Measurements from ENCODE around the gene RNU1-2. TPM values are rescaled to one million over a fixed set of nuclear protein-coding genes. Genes with fewer than 3 reads are reported as not detected.
A peak's percentile ranks its signal among the peaks of the same experiment; 100 is the strongest.
"Not testable (repeated sequence)": the region's sequence is repeated elsewhere in the genome, so short reads cannot be mapped to it uniquely, and the experiment has no call there.

The RNU1-2 gene
- total and polyA plus RNA-seq, 2 donors = 17,380 TPM; not detected in 1

DNA sequence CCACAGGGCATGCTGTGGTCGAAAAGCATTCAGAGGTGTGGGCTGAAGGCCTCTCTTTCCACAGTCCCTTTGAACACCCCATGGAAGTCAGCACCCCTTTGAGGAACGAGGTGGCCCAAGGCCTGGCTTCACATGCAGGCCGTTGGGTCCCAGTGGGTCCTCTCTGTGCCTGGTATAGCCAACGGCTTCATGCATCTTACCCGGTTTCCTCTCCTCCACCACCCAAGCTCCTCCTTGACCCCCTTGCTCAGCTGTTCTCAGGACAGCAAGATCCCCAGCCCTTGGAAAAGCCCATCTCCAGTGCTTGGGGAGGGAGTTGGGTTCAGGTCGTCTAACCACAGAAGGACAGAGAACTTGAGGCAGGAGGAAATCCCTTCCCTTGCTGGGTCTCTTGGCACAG, 27.0 kb upstream of the RNU1-2 start:
- Histone ChIP-seq H3K4me1 (ENCODE audit: control insufficient read depth in 2 of 2, insufficient read depth in 2 of 2, low read length in 2 of 2) (peaks cover 0 to 11% of the 10 kb centered on the region in 2 donors), H3K27me3 (ENCODE audit: control insufficient read depth in 2 of 2, insufficient read depth in 1 of 2, low read length in 1 of 2) (peaks cover 0 to 36% of the 10 kb centered on the region in 2 donors)
- not testable (repeated sequence) for H3K27ac ChIP-seq (ENCODE audit: low read depth in 1 of 2, low read length in 1 of 2); H3K4me3 ChIP-seq (ENCODE audit: low read length in 2 of 2); H3K36me3 ChIP-seq (ENCODE audit: control insufficient read depth in 2 of 2, insufficient read depth in 2 of 2, low read length in 1 of 2); H3K9me3 ChIP-seq (ENCODE audit: control insufficient read depth in 2 of 2, insufficient read depth in 1 of 2, low read length in 1 of 2); DNase-seq (ENCODE audit: low read depth in 6 of 9, low spot score in 9 of 9)
- WGBS = 98% methylated on average over 5 of the region's 6 CpGs

DNA sequence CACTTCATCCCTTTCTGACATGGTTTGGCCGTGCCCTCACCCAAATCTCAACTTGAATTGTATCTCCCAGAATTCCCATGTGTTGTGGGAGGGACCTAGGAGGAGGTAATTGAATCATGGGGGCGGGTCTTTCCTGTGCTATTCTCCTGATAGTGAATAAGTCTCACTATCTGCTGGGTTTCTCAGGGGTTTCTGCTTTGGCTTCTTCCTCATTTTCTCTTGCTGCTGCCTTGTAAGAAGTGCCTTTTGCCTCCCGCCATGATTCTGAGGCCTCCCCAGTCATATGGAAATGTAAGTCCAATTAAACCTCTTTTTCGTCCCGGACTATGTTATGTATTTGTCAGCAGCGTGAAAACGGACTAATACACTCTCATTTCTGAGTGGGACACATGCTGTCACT, 25.8 kb upstream of the RNU1-2 start:
- not testable (repeated sequence) for H3K9me3 ChIP-seq (ENCODE audit: control insufficient read depth in 2 of 2, insufficient read depth in 1 of 2, low read length in 1 of 2); DNase-seq (ENCODE audit: low read depth in 6 of 9, low spot score in 9 of 9); H3K27ac ChIP-seq (ENCODE audit: low read depth in 1 of 2, low read length in 1 of 2); H3K36me3 ChIP-seq (ENCODE audit: control insufficient read depth in 2 of 2, insufficient read depth in 2 of 2, low read length in 1 of 2); H3K4me3 ChIP-seq (ENCODE audit: low read length in 2 of 2)
- peaks cover 0 to 44% of the 10 kb centered on the region in 2 donors for H3K27me3 ChIP-seq (ENCODE audit: control insufficient read depth in 2 of 2, insufficient read depth in 1 of 2, low read length in 1 of 2)
- H3K4me1 ChIP-seq (ENCODE audit: control insufficient read depth in 2 of 2, insufficient read depth in 2 of 2, low read length in 2 of 2) = peaks cover 0 to 11% of the 10 kb centered on the region in 2 donors
- 96% methylated on average over 6 of the region's 7 CpGs for WGBS

DNA sequence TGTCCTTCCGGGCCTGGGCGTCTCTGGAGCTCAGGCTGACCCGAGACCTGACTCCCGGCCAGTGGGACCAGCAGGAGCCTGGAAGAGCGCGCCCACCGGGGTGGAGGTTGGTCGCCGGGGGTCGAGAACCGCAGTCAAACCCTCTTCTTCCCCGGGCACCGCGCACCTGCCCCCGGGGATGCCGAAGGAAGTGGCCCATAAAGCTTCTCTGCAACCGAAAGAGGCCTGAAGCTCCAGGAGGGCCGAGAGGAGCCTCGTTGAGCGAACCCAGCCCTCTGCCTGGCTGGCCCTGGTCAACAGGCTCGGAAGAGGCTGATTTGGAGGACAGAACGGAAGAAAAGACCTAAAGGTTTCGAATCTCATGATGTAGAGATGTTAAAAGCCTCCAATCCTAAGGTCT, 24.6 kb upstream of the RNU1-2 start:
- WGBS = 87% methylated on average over 23 of the region's 23 CpGs
- Histone ChIP-seq H3K4me1 (ENCODE audit: control insufficient read depth in 2 of 2, insufficient read depth in 2 of 2, low read length in 2 of 2) (peaks cover 0 to 11% of the 10 kb centered on the region in 2 donors), H3K27me3 (ENCODE audit: control insufficient read depth in 2 of 2, insufficient read depth in 1 of 2, low read length in 1 of 2) (peaks cover 0 to 55% of the 10 kb centered on the region in 2 donors)
- H3K27ac ChIP-seq (ENCODE audit: low read depth in 1 of 2, low read length in 1 of 2); H3K36me3 ChIP-seq (ENCODE audit: control insufficient read depth in 2 of 2, insufficient read depth in 2 of 2, low read length in 1 of 2); DNase-seq (ENCODE audit: low read depth in 6 of 9, low spot score in 9 of 9); H3K4me3 ChIP-seq (ENCODE audit: low read length in 2 of 2); H3K9me3 ChIP-seq (ENCODE audit: control insufficient read depth in 2 of 2, insufficient read depth in 1 of 2, low read length in 1 of 2): not testable (repeated sequence)

DNA sequence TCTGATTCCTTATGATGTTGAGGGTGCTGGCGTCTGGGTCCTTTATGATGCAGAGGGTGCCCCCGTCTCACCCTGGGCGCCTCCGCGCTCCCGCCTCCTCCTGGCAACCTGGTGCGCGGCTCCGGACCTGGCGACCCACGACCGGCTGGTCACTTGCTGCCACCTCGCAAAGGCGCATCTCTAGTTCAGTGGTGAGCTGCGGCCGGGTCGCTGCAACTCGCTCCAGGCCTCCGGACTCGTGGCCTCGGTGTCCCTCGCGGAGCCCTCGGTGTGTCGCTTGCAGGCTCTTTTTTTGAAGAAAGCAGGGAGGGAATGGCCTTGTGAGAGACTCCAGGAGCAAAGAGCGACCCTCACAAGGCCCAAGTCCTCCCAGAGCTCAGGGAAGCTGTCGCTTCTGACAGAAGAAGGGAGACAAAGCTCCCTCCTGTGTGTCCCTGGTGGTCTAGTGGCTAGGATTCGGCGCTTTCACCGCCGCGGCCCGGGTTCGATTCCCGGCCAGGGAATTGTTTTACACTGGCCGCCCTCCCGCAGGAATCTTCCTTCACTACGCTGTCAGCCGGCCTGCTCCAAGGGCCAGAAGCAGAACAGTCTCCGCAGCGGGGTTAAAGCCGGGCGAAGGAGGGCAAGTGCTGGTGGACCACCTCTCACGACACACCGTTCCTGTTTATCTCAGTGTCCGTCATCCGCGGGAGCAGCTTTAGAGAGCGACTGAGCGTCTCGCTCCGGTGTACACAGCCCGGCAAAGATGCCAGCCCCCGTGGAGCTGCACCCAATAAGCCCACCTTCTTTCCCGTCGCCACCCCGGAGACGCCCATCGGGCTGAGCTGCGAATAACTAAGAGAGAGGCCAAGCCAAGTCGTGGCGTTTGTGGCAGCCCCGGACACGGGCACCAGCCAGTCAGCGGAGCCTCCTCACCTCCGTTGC, 23.4 kb upstream of the RNU1-2 start:
- peak in 2 of 9 donors; percentile 20 to 27 for DNase-seq (ENCODE audit: low read depth in 6 of 9, low spot score in 9 of 9)
- not testable (repeated sequence) for H3K36me3 ChIP-seq (ENCODE audit: control insufficient read depth in 2 of 2, insufficient read depth in 2 of 2, low read length in 1 of 2); H3K27ac ChIP-seq (ENCODE audit: low read depth in 1 of 2, low read length in 1 of 2); H3K9me3 ChIP-seq (ENCODE audit: control insufficient read depth in 2 of 2, insufficient read depth in 1 of 2, low read length in 1 of 2); H3K4me3 ChIP-seq (ENCODE audit: low read length in 2 of 2)
- H3K27me3 ChIP-seq (ENCODE audit: control insufficient read depth in 2 of 2, insufficient read depth in 1 of 2, low read length in 1 of 2) = peaks cover 0 to 66% of the 10 kb centered on the region in 2 donors
- H3K4me1 ChIP-seq (ENCODE audit: control insufficient read depth in 2 of 2, insufficient read depth in 2 of 2, low read length in 2 of 2) = peaks cover 0 to 11% of the 10 kb centered on the region in 2 donors
- WGBS = 52% methylated on average over 58 of the region's 66 CpGs

DNA sequence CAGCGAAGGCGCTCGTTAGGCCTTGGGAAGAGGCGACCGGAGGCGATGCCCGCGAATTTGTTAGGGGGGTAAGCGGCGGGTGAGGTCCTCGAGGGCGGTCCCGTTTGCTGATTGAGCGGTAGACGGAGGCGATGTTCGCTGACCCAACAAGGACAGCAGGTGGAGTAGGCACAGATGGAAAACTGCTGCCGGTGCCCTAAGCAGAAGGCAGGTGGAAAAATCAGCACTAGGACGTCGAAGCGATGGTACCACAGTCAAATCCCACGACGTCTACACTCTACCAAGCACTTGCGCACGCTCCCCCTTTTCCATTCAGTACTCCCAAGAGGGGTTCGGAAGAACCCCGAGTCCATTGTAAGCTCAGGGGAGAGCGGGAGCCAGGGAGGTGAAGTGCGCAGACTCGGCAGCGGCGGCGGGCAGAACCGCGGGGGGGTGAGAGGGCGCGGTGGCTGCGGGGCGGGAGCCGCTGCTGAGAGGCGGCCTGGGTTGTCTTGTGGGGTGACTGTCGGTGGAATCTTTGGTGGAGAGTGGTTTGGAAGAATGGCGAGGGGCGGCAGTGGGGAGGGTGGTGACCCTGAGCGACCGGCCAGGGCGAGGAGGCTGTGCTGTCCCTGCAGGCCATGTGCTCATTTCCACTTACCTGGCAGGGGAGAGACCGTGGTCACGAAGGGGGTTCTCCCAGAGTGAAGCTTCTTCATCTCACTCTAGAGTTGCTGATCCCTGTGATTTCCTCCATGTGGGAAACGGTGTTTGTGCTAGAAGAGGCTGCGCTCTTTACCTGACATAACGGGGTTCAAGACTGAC, 22.5 kb upstream of the RNU1-2 start:
- H3K4me1 ChIP-seq (ENCODE audit: control insufficient read depth in 2 of 2, insufficient read depth in 2 of 2, low read length in 2 of 2) = peaks cover 0 to 11% of the 10 kb centered on the region in 2 donors
- H3K27ac ChIP-seq (ENCODE audit: low read depth in 1 of 2, low read length in 1 of 2); H3K9me3 ChIP-seq (ENCODE audit: control insufficient read depth in 2 of 2, insufficient read depth in 1 of 2, low read length in 1 of 2); H3K36me3 ChIP-seq (ENCODE audit: control insufficient read depth in 2 of 2, insufficient read depth in 2 of 2, low read length in 1 of 2): not testable (repeated sequence)
- WGBS = 34% methylated on average over 41 of the region's 52 CpGs
- DNase-seq (ENCODE audit: low read depth in 6 of 9, low spot score in 9 of 9) = peak in 2 of 9 donors; percentile 38 to 54
- peaks cover 0 to 66% of the 10 kb centered on the region in 2 donors for H3K27me3 ChIP-seq (ENCODE audit: control insufficient read depth in 2 of 2, insufficient read depth in 1 of 2, low read length in 1 of 2)
- H3K4me3 ChIP-seq (ENCODE audit: low read length in 2 of 2) = peak overlapping the region in 1 of 2 donors; percentile 25

DNA sequence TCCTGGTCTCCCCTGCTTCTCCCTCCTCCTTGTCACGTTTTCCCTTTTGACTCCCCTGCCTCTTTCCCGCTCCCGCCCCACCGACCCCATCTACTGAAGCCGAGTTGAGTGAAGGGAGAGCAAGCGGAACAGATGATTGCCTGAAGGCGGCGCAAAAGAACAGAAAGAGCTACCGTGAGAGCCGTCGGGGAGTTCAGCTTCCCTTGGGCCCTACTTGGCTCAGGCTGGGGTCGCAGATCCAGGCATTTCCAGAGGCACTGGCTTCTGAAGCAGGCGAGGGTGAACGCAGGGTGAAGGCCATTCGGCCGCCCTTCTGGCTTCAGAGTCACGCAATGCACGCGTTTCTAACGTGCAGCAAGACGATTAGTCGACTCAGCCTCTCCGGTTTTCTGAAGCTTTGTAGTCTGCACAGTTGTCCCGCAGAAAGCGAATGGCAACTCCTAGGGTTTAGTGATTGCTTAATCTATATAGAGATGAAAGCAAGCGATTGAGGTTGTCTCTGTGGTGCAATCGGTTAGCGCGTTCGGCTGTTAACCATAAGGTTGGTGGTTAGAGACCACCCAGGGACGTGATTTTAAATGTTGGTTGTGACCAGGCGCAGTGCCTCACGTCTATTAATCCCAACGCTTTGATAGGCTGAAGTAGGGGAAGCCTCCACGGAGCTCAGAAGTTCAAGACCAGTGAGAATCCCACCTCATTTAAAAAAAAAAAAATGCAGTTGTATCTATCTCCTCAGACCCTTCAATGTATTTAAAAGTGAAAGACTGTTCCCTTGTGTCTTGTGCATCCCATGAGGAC, 20.6 kb upstream of the RNU1-2 start:
- Histone ChIP-seq H3K27me3 (ENCODE audit: control insufficient read depth in 2 of 2, insufficient read depth in 1 of 2, low read length in 1 of 2) (peaks cover 0 to 70% of the 10 kb centered on the region in 2 donors), H3K4me1 (ENCODE audit: control insufficient read depth in 2 of 2, insufficient read depth in 2 of 2, low read length in 2 of 2) (peaks cover 0 to 11% of the 10 kb centered on the region in 2 donors)
- not testable (repeated sequence) for H3K9me3 ChIP-seq (ENCODE audit: control insufficient read depth in 2 of 2, insufficient read depth in 1 of 2, low read length in 1 of 2); H3K4me3 ChIP-seq (ENCODE audit: low read length in 2 of 2); H3K27ac ChIP-seq (ENCODE audit: low read depth in 1 of 2, low read length in 1 of 2); H3K36me3 ChIP-seq (ENCODE audit: control insufficient read depth in 2 of 2, insufficient read depth in 2 of 2, low read length in 1 of 2); DNase-seq (ENCODE audit: low read depth in 6 of 9, low spot score in 9 of 9)
- WGBS = 81% methylated on average over 31 of the region's 35 CpGs

DNA sequence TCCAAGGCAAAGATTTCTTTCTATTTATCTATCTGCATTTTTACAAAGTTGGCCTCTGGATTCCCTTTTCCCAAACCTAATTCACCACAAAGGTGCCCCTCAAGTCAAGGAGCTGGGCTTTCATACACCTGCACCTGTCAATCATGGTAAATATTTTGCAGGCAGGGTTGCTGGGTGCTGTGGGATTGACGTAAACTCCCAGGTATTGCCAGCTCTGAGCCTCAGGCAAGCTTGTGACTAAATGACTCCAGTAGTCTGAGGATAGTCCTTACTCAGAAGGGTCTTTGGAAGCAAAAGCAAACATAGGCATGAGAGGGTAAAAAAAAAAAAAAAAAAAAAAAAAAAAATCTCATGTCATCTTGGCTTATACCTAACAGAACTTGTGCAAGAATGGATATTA, 14.0 kb upstream of the RNU1-2 start:
- DNase-seq (ENCODE audit: low read depth in 6 of 9, low spot score in 9 of 9); H3K9me3 ChIP-seq (ENCODE audit: control insufficient read depth in 2 of 2, insufficient read depth in 1 of 2, low read length in 1 of 2); H3K36me3 ChIP-seq (ENCODE audit: control insufficient read depth in 2 of 2, insufficient read depth in 2 of 2, low read length in 1 of 2); H3K4me3 ChIP-seq (ENCODE audit: low read length in 2 of 2); H3K4me1 ChIP-seq (ENCODE audit: control insufficient read depth in 2 of 2, insufficient read depth in 2 of 2, low read length in 2 of 2); H3K27ac ChIP-seq (ENCODE audit: low read depth in 1 of 2, low read length in 1 of 2): not testable (repeated sequence)
- peaks cover 0 to 64% of the 10 kb centered on the region in 2 donors for H3K27me3 ChIP-seq (ENCODE audit: control insufficient read depth in 2 of 2, insufficient read depth in 1 of 2, low read length in 1 of 2)
- 92% methylated on average over 1 of the region's 1 CpG for WGBS

DNA sequence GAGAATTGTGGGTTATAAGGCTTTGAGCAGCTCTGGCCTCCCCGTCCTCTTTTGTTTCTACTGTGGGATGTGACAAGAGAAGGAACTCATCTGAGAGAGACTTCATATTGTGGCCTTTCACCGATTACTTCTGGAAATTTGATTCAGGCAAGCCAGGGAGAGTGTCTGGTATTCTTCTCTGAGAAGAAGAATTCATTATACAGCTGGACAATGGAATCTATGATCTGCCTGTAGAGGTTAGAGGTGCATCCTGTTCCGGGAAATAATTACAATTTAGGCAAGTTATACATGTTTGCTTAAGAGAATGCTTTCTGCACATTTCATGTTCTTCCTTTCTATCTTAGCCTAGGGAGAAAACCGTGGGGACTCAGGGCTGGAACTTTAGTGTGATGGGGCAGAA, 12.8 kb upstream of the RNU1-2 start:
- Histone ChIP-seq H3K4me1 (ENCODE audit: control insufficient read depth in 2 of 2, insufficient read depth in 2 of 2, low read length in 2 of 2) (no peaks in the 10 kb centered on the region), H3K9me3 (ENCODE audit: control insufficient read depth in 2 of 2, insufficient read depth in 1 of 2, low read length in 1 of 2) (no peaks in the 10 kb centered on the region), H3K36me3 (ENCODE audit: control insufficient read depth in 2 of 2, insufficient read depth in 2 of 2, low read length in 1 of 2) (no peaks in the 10 kb centered on the region), H3K27ac (ENCODE audit: low read depth in 1 of 2, low read length in 1 of 2) (no peak overlapping the region), H3K27me3 (ENCODE audit: control insufficient read depth in 2 of 2, insufficient read depth in 1 of 2, low read length in 1 of 2) (peaks cover 0 to 69% of the 10 kb centered on the region in 2 donors), H3K4me3 (ENCODE audit: low read length in 2 of 2) (no peak overlapping the region)
- WGBS = 84% methylated on average over 4 of the region's 4 CpGs
- no peak for DNase-seq (ENCODE audit: low read depth in 6 of 9, low spot score in 9 of 9)
